ENCODE results near the gene USP7. TPM values are rescaled to one million over a fixed set of nuclear protein-coding genes. Genes with fewer than 3 reads are reported as not detected.

Gene USP7
- total RNA-seq, 4 donors from 2014 or later: 125 to 139 (median 130) TPM

GRCh38 chr16:8936421-8936820, 27.3 kb downstream of the USP7 start:
- peaks cover 0 to 48% (median 7%) of the 10 kb centered on the region in 4 donors for H3K4me1 ChIP-seq
- TF ChIP-seq POLR2A (IDR thresholded peaks at IDR 0.05) (no peak), CTCF (IDR thresholded peaks at IDR 0.05) (peak in 4 of 6 experiments; percentile 55 to 69 (median 64))
- DNase-seq: peak; percentile 43 to 82 (median 70)

GRCh38 chr16:8935989-8936388, 27.7 kb downstream of the USP7 start:
- peak in 1 of 6 experiments; percentile 7 for TF ChIP-seq CTCF (IDR thresholded peaks at IDR 0.05)
- TF ChIP-seq POLR2A (IDR thresholded peaks at IDR 0.05): no peak
- Histone ChIP-seq H3K9me3 (no peaks in the 10 kb centered on the region), H3K4me3 (no peak overlapping the region), H3K27me3 (no peaks in the 10 kb centered on the region), H3K4me1 (peaks cover 0 to 45% (median 7%) of the 10 kb centered on the region in 4 donors), H3K27ac (no peak overlapping the region), H3K36me3 (no peaks in the 10 kb centered on the region)
- DNase-seq: peak in 2 of 3 donors; percentile 46 to 58

More at GRCh38 chr16:8936421-8936820, 27.3 kb downstream of the USP7 start:
- Histone ChIP-seq H3K36me3 (no peaks in the 10 kb centered on the region), H3K27ac (no peak overlapping the region), H3K27me3 (no peaks in the 10 kb centered on the region), H3K4me3 (no peak overlapping the region), H3K9me3 (no peaks in the 10 kb centered on the region)

- no peaks in the 10 kb centered on the region for H3K9me3 ChIP-seq
- H3K27me3 ChIP-seq: no peaks in the 10 kb centered on the region
- peaks cover 0 to 34% (median 5%) of the 10 kb centered on the region in 4 donors for H3K4me1 ChIP-seq
- DNase-seq: no peak
- TF ChIP-seq POLR2A (IDR thresholded peaks at IDR 0.05): no peak
- TF ChIP-seq CTCF (IDR thresholded peaks at IDR 0.05): no peak
- H3K4me3 ChIP-seq: no peak overlapping the region
- no peak overlapping the region for H3K27ac ChIP-seq
- peaks cover 0 to 6% (median 0%) of the 10 kb centered on the region in 3 donors for H3K36me3 ChIP-seq
Measured at GRCh38 chr16:8934601-8935000, 29.1 kb downstream of the USP7 start.

GRCh38 chr16:8931859-8932258, 31.8 kb downstream of the USP7 start:
- TF ChIP-seq CTCF (IDR thresholded peaks at IDR 0.05) (no peak), POLR2A (IDR thresholded peaks at IDR 0.05) (no peak)
- DNase-seq: peak in 2 of 3 donors; percentile 31 to 70
- H3K36me3 ChIP-seq: peaks cover 0 to 21% (median 0%) of the 10 kb centered on the region in 3 donors
- H3K4me3 ChIP-seq: no peak overlapping the region
- no peaks in the 10 kb centered on the region for H3K27me3 ChIP-seq
- H3K27ac ChIP-seq: no peak overlapping the region
- no peaks in the 10 kb centered on the region for H3K9me3 ChIP-seq
- H3K4me1 ChIP-seq: peaks cover 0 to 22% (median 4%) of the 10 kb centered on the region in 4 donors

- no peaks in the 10 kb centered on the region for H3K9me3 ChIP-seq
- peaks cover 0 to 30% (median 1%) of the 10 kb centered on the region in 4 donors for H3K4me1 ChIP-seq
- TF ChIP-seq CTCF (IDR thresholded peaks at IDR 0.05): no peak
- no peak for TF ChIP-seq POLR2A (IDR thresholded peaks at IDR 0.05)
- H3K27ac ChIP-seq: no peak overlapping the region
- DNase-seq: no peak
- no peaks in the 10 kb centered on the region for H3K27me3 ChIP-seq
- peaks cover 0 to 21% (median 0%) of the 10 kb centered on the region in 3 donors for H3K36me3 ChIP-seq
- H3K4me3 ChIP-seq: no peak overlapping the region
Measured at GRCh38 chr16:8929086-8929748, 34.5 kb downstream of the USP7 start.

Data from Peyer's patch (tissue), 4 donors.